Measurements from ENCODE around the gene NSMCE1. TPM values are rescaled to one million over a fixed set of nuclear protein-coding genes. Genes with fewer than 3 reads are reported as not detected.
"Not testable (repeated sequence)": the region's sequence is repeated elsewhere in the genome, so short reads cannot be mapped to it uniquely, and the experiment has no call there.

The NSMCE1 gene
- total RNA-seq, 1 donor from 2014 or later: 61.0 TPM

DNA sequence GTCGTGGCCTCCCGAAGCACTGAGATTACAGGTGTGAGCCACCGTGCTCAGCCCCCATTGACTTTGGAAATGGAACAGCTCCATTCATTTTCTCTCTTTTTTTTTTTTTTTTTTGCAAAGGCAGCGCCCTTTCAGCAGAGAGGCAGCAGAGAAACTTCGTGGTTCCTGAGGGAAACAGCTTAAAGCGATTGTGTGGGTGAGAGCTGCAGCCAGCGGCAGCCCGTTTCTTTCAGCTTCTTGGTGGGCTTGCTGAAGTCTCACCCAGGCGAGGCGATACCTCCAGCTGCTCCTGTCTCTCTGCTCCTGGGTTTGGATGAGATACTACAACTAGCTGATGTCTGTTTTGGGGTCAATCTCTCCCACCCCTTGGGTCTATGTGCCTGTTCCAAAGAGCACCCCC is 57.5 kb downstream of the NSMCE1 start:
- DNase-seq (no peak), ATAC-seq (ENCODE audit: low read depth) (no peak)
- ChIA-PET CTCF (no interaction called here), POLR2A (interaction anchor here (0.6 to 1.9 kb wide), 2 partner anchors 11 to 32 kb away, joined by 4 to 6 read pairs; no protein-coding TSS in a partner anchor)
- TF ChIP-seq, protein P1, sequence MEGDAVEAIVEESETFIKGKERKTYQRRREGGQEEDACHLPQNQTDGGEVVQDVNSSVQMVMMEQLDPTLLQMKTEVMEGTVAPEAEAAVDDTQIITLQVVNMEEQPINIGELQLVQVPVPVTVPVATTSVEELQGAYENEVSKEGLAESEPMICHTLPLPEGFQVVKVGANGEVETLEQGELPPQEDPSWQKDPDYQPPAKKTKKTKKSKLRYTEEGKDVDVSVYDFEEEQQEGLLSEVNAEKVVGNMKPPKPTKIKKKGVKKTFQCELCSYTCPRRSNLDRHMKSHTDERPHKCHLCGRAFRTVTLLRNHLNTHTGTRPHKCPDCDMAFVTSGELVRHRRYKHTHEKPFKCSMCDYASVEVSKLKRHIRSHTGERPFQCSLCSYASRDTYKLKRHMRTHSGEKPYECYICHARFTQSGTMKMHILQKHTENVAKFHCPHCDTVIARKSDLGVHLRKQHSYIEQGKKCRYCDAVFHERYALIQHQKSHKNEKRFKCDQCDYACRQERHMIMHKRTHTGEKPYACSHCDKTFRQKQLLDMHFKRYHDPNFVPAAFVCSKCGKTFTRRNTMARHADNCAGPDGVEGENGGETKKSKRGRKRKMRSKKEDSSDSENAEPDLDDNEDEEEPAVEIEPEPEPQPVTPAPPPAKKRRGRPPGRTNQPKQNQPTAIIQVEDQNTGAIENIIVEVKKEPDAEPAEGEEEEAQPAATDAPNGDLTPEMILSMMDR (IDR thresholded peaks at IDR 0.05): no peak
- Mint-ChIP-seq H3K36me3 (ENCODE audit: low read depth) (peaks cover 37% of the 10 kb centered on the region), H3K4me3 (no peak overlapping the region), H3K27me3 (no peaks in the 10 kb centered on the region), H3K4me1 (peaks cover 2% of the 10 kb centered on the region), H3K9me3 (no peaks in the 10 kb centered on the region), H3K27ac (no peak overlapping the region)
- intact Hi-C loops (cut with micrococcal nuclease): no loop called here

DNA sequence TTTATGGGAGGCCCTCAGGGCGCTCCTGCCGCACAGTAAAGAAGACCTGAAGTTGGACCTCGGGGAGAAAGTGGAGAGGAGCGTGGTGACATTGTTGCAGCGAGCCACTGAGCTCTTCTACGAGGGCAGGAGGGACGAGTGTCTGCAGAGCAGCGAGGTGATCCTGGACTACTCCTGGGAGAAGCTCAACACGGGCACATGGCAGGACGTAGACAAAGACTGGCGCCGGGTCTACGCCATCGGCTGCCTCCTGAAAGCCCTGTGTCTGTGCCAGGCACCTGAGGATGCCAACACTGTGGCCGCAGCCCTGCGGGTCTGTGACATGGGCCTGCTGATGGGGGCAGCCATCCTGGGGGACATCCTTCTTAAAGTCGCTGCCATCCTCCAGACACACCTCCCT is 58.4 kb downstream of the NSMCE1 start:
- POLR2A ChIA-PET: no interaction called here

DNA sequence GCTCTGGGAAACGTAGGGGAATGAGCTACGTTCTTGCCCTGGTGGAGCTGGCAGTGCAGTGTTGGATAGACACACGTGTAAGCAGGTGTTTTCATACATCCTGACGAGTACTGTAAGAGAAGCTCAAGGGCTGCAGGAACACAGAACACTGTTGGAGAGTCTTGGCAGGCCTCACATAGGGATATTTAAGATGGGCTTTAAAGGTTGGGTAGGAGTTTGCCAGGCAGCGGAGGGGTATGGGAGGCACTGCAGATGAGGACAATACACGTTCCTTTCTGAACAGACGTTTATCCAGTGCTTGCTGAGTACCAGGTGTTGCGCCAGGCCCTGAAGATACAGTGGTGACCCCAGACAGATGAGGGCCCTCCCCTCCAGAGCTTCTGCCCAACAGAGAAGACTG is 59.0 kb downstream of the NSMCE1 start:
- TF ChIP-seq, protein P1 (IDR thresholded peaks at IDR 0.05): no peak
- Mint-ChIP-seq H3K4me1 (peaks cover 12% of the 10 kb centered on the region), H3K27ac (no peak overlapping the region), H3K27me3 (no peaks in the 10 kb centered on the region), H3K36me3 (ENCODE audit: low read depth) (peaks cover 26% of the 10 kb centered on the region), H3K4me3 (no peak overlapping the region), H3K9me3 (no peaks in the 10 kb centered on the region)
- DNase-seq: no peak
- ATAC-seq (ENCODE audit: low read depth): no peak
- intact Hi-C loops (cut with micrococcal nuclease): no loop called here
- POLR2A ChIA-PET: no interaction called here
- CTCF ChIA-PET: no interaction called here

More for the DNA sequence above, 58.4 kb downstream of the NSMCE1 start:
- no peaks in the 10 kb centered on the region for H3K9me3 Mint-ChIP-seq
- peaks cover 9% of the 10 kb centered on the region for H3K4me1 Mint-ChIP-seq
- CTCF ChIA-PET: no interaction called here
- intact Hi-C loops (cut with micrococcal nuclease): no loop called here
- no peak overlapping the region for H3K27ac Mint-ChIP-seq
- ATAC-seq (ENCODE audit: low read depth): no peak
- no peak for DNase-seq
- H3K4me3 Mint-ChIP-seq: no peak overlapping the region
- peaks cover 32% of the 10 kb centered on the region for H3K36me3 Mint-ChIP-seq (ENCODE audit: low read depth)
- TF ChIP-seq, protein P1 (IDR thresholded peaks at IDR 0.05): no peak
- H3K27me3 Mint-ChIP-seq: no peaks in the 10 kb centered on the region

DNA sequence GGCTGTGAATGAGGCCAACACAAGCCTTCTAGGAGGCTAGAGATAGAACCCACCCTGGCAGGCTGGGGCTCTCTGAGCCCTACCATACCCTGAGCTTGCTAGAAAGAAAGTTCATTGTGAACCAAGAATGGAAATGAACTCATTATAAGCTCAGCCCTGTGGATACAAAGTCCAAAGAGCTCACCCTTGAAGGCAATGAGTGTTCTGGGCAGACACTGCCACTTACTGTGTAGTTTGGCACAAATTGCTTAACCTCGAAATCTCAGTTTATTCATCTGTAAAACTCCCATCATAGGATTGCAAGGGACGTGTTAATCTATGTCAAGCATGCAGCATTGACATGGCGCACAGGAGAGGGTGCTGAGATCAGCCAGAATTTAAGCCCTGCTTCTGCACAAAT is 59.8 kb downstream of the NSMCE1 start:
- Mint-ChIP-seq H3K27ac (no peak overlapping the region), H3K4me3 (no peak overlapping the region), H3K27me3 (no peaks in the 10 kb centered on the region), H3K4me1 (peaks cover 20% of the 10 kb centered on the region), H3K9me3 (no peaks in the 10 kb centered on the region), H3K36me3 (ENCODE audit: low read depth) (peaks cover 21% of the 10 kb centered on the region)
- CTCF ChIA-PET: no interaction called here
- DNase-seq: no peak
- no peak for ATAC-seq (ENCODE audit: low read depth)
- POLR2A ChIA-PET: no interaction called here
- TF ChIP-seq, protein P1 (IDR thresholded peaks at IDR 0.05): no peak
- intact Hi-C loops (cut with micrococcal nuclease): no loop called here

DNA sequence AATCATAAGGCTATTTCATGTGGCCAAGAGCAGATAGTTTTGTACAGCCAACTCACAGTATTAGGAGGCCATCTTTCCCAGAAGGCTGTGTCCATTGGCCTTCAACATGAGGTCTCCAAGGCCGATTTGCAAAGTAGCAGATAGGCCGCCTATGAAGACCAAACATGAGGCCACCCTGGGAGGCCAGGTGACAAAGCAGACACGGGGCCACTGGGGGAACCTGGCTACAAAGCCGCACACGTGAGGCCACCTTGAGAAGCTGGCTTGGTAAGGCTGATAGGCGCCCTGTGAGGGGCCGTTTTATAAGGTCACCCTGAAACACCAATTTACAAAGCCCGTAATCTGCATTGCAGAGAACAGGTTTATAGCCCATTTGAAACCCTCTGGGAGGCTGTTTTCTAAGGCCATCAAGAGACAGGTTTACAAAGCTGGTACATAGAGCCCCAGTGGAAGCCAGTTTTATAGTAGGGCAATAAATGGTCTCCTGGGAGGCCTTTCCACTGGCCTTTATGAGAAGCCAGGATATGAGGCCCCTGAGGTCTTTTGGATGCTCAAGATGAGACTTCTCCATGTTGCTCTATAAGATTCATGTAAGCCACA is 60.4 kb downstream of the NSMCE1 start:
- H3K4me1 Mint-ChIP-seq: peaks cover 26% of the 10 kb centered on the region
- ChIA-PET CTCF (no interaction called here), POLR2A (interaction anchor here (0.9 kb wide), 1 partner anchor 23 kb away, joined by 6 read pairs; no protein-coding TSS in a partner anchor)
- no peak overlapping the region for H3K4me3 Mint-ChIP-seq
- DNase-seq: no peak
- peaks cover 25% of the 10 kb centered on the region for H3K36me3 Mint-ChIP-seq (ENCODE audit: low read depth)
- H3K27me3 Mint-ChIP-seq: no peaks in the 10 kb centered on the region
- no peak for ATAC-seq (ENCODE audit: low read depth)
- TF ChIP-seq, protein P1 (IDR thresholded peaks at IDR 0.05): no peak
- no peaks in the 10 kb centered on the region for H3K9me3 Mint-ChIP-seq
- no peak overlapping the region for H3K27ac Mint-ChIP-seq
- intact Hi-C loops (cut with micrococcal nuclease): no loop called here

DNA sequence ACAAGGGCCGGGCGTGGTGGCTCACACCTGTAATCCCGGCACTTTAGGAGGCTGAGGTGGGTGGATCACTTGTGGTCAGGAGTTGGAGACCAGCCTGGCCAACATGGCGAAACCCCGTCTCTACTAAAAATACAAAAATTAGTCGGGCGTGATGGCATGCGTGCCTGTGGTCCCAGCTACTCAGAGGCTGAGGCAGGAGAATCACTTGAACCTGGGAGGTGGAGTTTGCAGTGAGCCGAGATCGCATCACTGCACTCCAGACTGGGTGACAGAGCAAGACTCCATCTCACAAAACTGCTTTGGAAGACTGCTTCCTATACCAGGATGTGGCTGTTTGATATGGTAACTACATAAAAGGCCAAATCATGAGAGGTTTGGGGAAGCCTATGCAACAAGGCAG is 61.5 kb downstream of the NSMCE1 start:
- H3K27ac Mint-ChIP-seq; CTCF ChIA-PET; ATAC-seq (ENCODE audit: low read depth); H3K27me3 Mint-ChIP-seq; DNase-seq; intact Hi-C loops (cut with micrococcal nuclease); H3K9me3 Mint-ChIP-seq; H3K4me3 Mint-ChIP-seq: not testable (repeated sequence)
- peaks cover 36% of the 10 kb centered on the region for H3K4me1 Mint-ChIP-seq
- peaks cover 23% of the 10 kb centered on the region for H3K36me3 Mint-ChIP-seq (ENCODE audit: low read depth)
- POLR2A ChIA-PET: interaction anchor here (0.9 kb wide), 1 partner anchor 25 kb away, joined by 6 read pairs; no protein-coding TSS in a partner anchor
